Pons (tissue), 1 donor: ENCODE measurements around the gene ADD3.
A peak's percentile ranks its signal among the peaks of the same experiment; 100 is the strongest.

ENCODE experiments used
- DNase-seq: peaks from one replicate; pipeline ENCODE4 v3.0.0-alpha.2; 2016; ENCODE audit warnings: low spot score

The ADD3 gene

GRCh38 chr10:110002801-110003523 lies 4.8 kb upstream of the ADD3 start:
- no peak for DNase-seq

- no peak for DNase-seq
Measured at GRCh38 chr10:110003524-110003885, 4.3 kb upstream of the ADD3 start.

GRCh38 chr10:110005719-110006118 lies 2.1 kb upstream of the ADD3 start:
- peak; percentile 71 for DNase-seq

DNA sequence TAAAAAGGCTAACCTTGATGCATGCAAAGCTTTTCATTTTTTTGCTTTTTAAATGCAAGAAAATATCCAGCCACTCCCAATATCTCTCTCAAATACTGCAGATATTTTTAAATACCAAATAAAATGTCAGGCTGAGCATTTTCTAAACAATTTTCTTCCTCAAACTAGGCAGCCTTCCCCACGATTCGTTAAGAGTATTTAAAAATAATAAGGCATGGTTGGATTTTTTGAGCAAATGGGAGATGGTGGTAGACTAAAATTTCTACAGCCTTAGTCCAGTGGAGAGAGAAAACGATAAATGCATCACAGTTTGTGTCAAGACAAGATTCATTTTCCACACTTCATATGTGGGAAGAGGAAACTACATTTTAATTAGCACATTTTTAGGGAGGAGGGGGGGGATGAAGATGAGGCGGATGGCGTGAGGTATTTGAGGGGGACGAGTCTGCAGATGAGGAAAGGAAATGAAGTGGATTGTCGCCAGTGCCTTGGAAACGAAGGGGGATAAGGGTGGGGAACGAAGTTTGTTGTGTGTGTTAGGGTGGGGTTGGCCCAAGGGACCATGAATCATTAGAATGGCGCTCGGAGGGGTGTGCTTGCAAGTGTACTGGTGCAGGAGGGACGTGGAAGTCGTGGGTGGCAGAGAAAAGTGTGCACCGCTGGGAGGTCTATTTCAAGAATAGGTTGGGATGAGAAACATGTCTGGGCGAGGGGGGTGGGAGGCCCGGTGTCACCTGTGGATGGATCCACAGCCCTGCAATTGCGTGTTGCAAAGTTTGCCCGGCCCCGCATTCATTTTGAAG lies 1.2 kb upstream of the ADD3 start:
- DNase-seq: peak; percentile 52

DNA sequence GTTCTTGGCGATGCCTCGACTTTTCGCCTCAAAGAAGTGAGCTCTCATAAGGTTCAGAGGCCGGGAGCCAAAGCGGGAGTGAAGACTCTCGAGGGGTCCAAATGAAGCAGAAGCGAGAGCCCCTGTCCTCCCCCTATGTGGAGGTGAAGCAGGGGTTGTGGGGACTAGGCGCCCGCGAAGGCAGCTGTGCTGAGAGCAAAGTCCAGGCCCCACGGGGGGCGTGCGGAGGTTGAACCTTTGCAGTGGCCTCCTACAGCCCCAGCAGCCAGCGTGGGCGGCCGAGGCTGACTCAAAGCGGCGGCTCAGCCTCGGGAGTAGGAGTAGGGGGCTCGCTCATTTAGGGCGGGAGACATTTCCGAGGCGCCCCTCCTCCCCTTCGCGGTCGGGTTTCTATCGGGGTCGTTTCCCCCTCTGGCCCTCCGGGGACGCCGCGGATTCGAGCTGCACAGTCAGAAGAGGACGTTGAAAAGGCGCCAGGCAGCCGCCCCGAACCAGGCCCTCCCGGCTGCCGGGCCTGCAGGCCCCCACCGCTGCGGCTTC lies 553 bp upstream of the ADD3 start:
- DNase-seq: peak; percentile 58

- DNase-seq: no peak
Measured at GRCh38 chr10:110008518-110009339, 945 bp downstream of the ADD3 start.

- no peak for DNase-seq
Measured at GRCh38 chr10:110009736-110010475, 2.1 kb downstream of the ADD3 start.

GRCh38 chr10:110010486-110011378 lies 2.9 kb downstream of the ADD3 start:
- DNase-seq: no peak

DNA sequence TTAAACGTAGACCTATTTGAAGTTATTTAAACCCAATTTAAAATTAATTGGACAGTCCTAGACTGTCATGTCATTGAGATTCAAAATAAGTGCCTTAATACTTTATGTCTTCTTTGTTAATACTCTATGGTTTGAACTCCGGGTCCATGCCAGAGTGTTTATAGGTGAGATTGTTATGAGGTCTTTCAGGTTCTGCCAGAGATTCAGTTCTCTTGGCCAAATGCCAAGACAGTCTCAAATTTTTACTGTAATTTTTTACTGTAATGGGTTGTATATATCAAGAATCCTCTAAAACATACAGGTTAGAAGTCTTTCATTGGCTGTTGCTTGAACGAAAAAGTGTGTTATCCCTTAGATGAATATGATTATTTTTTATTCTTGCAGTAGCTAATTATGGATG lies 3.9 kb downstream of the ADD3 start:
- no peak for DNase-seq

GRCh38 chr10:110013630-110014293 lies 6.0 kb downstream of the ADD3 start:
- DNase-seq: no peak

DNA sequence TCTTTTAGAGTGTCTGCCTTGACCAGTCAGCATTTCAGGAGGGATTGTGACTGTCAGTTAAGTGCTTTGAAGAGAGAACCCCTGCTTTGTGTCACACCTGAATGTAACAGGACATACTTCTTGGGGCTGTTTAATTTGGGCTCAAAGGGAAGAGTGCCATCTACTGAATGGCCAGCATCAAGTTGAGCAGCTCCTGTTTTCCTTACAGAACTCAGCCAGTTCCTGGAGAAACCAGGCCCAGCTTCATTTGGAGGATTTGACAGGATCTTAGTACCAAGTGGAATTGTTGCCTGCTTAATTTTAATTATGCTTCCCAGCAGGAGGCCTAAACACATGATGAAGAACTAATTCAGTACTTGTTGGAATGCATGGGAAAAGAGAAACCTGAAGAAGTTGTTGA lies 8.3 kb downstream of the ADD3 start:
- peak; percentile 48 for DNase-seq

DNA sequence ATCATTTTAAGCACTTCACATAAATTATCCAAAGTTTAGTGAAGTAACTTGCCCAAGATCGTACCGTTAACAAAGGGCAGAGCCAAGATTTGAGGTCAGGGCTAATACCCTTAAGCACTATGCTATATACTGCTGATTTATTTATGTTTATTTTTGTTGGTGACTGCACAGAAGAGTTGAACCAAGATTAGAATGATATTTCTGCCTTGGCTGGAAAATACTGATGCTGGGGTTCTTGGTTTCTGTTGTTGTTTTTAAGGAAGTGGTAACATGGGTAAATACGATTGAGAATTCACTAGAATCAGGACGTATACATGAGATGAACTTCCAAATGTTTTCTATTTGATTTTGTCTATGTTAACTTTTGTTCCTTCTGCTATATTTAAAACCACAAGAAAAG lies 9.3 kb downstream of the ADD3 start:
- no peak for DNase-seq

- DNase-seq: no peak
Measured at GRCh38 chr10:110017907-110018306, 10.1 kb downstream of the ADD3 start.

DNA sequence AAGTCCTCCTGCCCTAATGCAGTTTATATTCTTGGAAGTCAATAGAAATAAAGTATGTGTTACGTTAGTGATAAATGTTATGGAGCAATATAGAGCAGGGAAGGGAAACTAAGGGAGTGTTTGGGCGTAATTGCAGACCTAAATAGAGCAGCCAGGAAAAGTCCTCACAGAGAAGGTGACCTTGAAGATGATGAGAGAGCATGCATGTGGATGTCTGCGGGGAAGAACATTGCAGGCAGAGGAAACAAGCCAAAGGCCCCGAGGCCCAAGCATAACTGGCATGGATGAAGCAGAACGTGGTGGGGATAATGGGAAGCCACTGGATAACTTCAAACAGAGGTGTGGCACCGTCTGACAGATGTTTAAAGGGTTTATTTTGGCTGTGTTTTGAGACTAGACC lies 12.5 kb downstream of the ADD3 start:
- no peak for DNase-seq

DNA sequence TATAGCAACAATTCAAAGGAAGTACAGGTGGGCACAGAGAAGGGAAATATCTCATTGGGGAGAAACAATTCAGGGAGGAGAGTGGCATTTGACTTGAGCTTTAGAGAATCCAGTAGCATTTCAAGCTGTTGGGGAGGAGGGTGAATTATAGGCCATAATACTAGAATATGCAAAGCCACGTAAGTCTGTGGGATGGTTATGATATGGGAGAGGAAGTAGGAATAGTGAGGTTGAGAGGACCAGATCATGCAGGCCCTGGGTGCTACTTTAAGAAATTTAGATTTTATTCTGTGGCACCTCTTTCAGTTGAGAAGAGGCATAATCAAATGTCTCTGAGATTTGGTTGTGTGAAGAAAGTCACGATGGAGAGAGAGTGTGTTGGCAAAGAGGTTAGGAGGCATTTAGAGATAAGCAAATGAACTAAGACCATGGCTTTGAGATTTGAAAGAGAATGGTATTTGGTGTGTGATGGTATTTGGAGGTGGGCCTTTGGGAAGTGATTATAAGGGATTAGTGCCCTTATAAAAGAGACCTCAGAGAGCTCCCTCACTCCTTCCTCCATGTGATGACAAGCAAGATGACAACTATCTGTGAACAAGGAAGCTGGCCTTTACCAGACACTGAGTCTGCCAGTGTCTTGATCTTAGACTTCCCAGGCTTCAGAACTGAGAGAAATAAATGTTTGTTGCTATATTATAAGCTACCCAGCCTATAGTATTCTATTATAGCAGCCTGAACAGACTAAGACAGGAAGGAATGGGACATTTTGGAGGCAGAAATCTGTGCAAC lies 15.1 kb downstream of the ADD3 start:
- no peak for DNase-seq

DNA sequence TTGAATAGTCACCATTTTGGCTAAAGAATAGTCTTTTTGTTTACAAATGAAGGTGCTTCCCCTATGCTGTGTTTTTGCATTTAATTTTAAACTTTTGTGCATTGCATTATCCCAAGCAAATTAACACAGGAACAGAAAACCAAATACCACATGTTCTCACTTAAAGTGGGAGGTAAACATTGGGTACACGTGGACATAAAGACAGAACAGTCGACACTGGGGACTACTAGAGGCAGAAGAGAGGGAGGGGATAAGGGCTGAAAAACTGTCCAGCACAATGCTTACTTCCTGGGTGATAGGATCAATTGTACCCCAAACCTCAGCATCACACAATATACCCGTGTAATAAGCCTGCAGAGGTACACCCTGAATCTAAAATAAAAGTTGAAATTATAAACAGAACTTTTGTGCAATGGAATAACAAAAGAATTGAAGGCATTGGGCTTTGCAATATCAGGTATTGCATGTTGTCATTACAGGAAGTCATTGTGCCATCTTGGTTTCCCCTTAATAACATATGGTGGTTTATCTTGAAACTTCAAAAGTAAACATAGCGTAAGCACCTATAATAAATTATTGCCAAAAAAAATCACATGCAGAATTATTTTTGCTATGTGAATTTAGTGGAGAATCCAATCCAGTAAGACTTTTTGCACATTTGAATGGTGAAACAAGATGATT lies 16.1 kb downstream of the ADD3 start:
- DNase-seq: no peak

- DNase-seq: no peak
Measured at GRCh38 chr10:110029450-110029849, 21.7 kb downstream of the ADD3 start.

DNA sequence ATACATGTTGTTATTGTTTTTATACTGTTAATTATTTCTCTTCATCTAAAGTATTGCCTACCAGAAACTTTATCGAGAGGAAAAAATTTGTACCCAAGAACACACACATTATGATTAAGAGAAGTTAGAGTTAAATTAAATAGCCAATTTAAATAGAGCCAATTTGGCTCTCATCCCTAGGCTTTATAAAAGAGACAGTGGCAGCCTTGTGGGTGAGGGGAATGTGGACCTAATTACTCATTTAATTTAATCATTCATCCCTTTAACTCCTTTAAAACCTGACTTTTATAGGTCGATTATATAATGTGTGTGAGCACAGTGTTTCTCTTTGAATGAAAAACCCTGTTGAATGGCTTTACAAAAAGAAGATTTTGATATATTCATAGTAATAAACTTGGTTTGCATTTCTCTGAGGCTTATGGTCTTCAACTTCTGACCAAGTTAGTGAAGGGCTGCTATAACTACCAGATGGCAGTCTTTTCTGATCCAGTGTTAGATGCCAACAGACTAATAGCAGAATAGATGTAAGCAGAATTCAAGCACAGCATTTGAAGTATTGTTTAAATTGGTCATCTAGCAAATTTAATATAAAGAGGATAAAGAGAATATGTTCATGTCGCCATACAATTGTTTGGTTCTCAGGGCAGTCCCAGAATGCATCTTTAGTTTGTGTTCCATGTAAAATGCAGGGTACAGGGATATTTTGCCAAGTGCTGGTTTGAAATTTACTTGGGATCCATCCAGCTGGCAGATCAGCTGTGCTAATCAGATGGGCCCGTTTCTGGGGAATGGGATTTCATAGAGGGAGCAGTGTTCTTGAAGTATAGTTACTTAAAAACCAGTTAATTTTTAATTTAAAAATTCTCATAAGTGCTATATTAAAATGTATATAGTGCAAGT lies 25.3 kb downstream of the ADD3 start:
- DNase-seq: peak; percentile 81
